WTC11 (cell line): ENCODE data around the gene ARPC5. TPM values are rescaled to one million over a fixed set of nuclear protein-coding genes. Genes with fewer than 3 reads are reported as not detected.

Experiments used
- ATAC-seq: fragments of 200-7000 bp; cut with Tn5 transposase; 2 replicates; pipeline ENCODE4 v1.10.0; 2021; ENCODE audit warnings: mild to moderate bottlenecking, moderate library complexity
- CTCF ChIA-PET: fragments of 300-600 bp; sonication (Branson Sonifier 250); formaldehyde crosslinking; loops from one replicate; lab custom pipeline; 2021; ENCODE audit warnings: antibody characterized with exemption; lab: Charles Lee
- POLR2A ChIA-PET: fragments of 350-600 bp; sonication (Branson Sonifier 250); formaldehyde crosslinking; loops from one replicate; lab custom pipeline; 2021; ENCODE audit warnings: antibody characterized with exemption; lab: Charles Lee
- DNase-seq: peaks from one replicate; pipeline ENCODE4 v3.0.0; 2021; ENCODE audit warnings: low spot score
- H3K27ac Mint-ChIP-seq: 2 replicates; pipeline ENCODE4 v1.8.0; 2021; ENCODE audit warnings: mixed read lengths
- H3K27me3 Mint-ChIP-seq: 2 replicates; pipeline ENCODE4 v1.8.0; 2021; ENCODE audit warnings: low read depth, mild to moderate bottlenecking, moderate library complexity, mixed read lengths
- H3K36me3 Mint-ChIP-seq: 2 replicates; pipeline ENCODE4 v1.8.0; 2021; ENCODE audit warnings: mixed read lengths
- H3K4me1 Mint-ChIP-seq: 2 replicates; pipeline ENCODE4 v1.8.0; 2022; ENCODE audit warnings: mixed read lengths
- H3K4me3 Mint-ChIP-seq: 2 replicates; pipeline ENCODE4 v1.8.0; 2021; ENCODE audit warnings: mild to moderate bottlenecking, moderate library complexity, mixed read lengths
- H3K9me3 Mint-ChIP-seq: 2 replicates; pipeline ENCODE4 v1.8.0; 2021; ENCODE audit warnings: mixed read lengths
- ERG ChIP-seq: fragments of 250-450 bp; sonication (Bioruptor Pico); IDR thresholded peaks from 2 replicates; pipeline ENCODE4 v1.8.0; 2021; ENCODE audit warnings: mild to moderate bottlenecking
- FOXP1 ChIP-seq: sonication (generic); formaldehyde crosslinking; IDR thresholded peaks from 2 replicates; pipeline ENCODE4 v1.8.0; 2022; ENCODE audit warnings: missing genetic modification reagents, mild to moderate bottlenecking, moderate library complexity, borderline replicate concordance
- HMGXB4 ChIP-seq: sonication (generic); formaldehyde crosslinking; IDR thresholded peaks from 2 replicates; pipeline ENCODE4 v1.8.1; 2023; ENCODE audit warnings: mild to moderate bottlenecking, moderate library complexity, missing genetic modification reagents
- JUN ChIP-seq: sonication (generic); formaldehyde crosslinking; IDR thresholded peaks from 2 replicates; pipeline ENCODE4 v1.8.0; 2023; ENCODE audit warnings: mild to moderate bottlenecking, missing genetic modification reagents
- KAT7 ChIP-seq: sonication (generic); formaldehyde crosslinking; IDR thresholded peaks from 2 replicates; pipeline ENCODE4 v1.8.1; 2023; ENCODE audit warnings: missing genetic modification reagents, mild to moderate bottlenecking, borderline replicate concordance
- MLX ChIP-seq: sonication (generic); formaldehyde crosslinking; IDR thresholded peaks from 2 replicates; pipeline ENCODE4 v1.8.1; 2023; ENCODE audit warnings: mild to moderate bottlenecking, missing genetic modification reagents, moderate library complexity
- NFE2L1 ChIP-seq: sonication (generic); formaldehyde crosslinking; IDR thresholded peaks from 2 replicates; pipeline ENCODE4 v1.8.1; 2023; ENCODE audit warnings: missing genetic modification reagents
- OVOL2 ChIP-seq: fragments of 250-450 bp; sonication (Bioruptor Pico); IDR thresholded peaks from 2 replicates; pipeline ENCODE4 v1.9.0; 2021; ENCODE audit warnings: mild to moderate bottlenecking, borderline replicate concordance
- PRRX2 ChIP-seq: fragments of 250-450 bp; sonication (Bioruptor Pico); IDR thresholded peaks from 2 replicates; pipeline ENCODE4 v1.8.0; 2021; ENCODE audit warnings: mild to moderate bottlenecking
- RELA ChIP-seq: sonication (generic); formaldehyde crosslinking; IDR thresholded peaks from 2 replicates; pipeline ENCODE4 v1.8.1; 2022; ENCODE audit warnings: missing genetic modification reagents, mild to moderate bottlenecking, borderline replicate concordance
- SOX15 ChIP-seq: fragments of 250-450 bp; sonication (Bioruptor Pico); IDR thresholded peaks from 2 replicates; pipeline ENCODE4 v1.9.0; 2021; ENCODE audit warnings: mild to moderate bottlenecking
- SP1 ChIP-seq: sonication (generic); formaldehyde crosslinking; conservative IDR thresholded peaks from 2 replicates; pipeline ENCODE4 v1.8.1; 2022; ENCODE audit warnings: missing genetic modification reagents
- ZNF396 ChIP-seq: fragments of 250-450 bp; sonication (Bioruptor Pico); IDR thresholded peaks from 2 replicates; pipeline ENCODE4 v1.8.0; 2021; ENCODE audit warnings: mild to moderate bottlenecking, moderate library complexity, borderline replicate concordance
- ZNF416 ChIP-seq: fragments of 250-450 bp; sonication (Bioruptor Pico); IDR thresholded peaks from 2 replicates; pipeline ENCODE4 v1.9.0; 2021; ENCODE audit warnings: mild to moderate bottlenecking, inconsistent platforms
- ZNF671 ChIP-seq: fragments of 250-450 bp; sonication (Bioruptor Pico); IDR thresholded peaks from 2 replicates; pipeline ENCODE4 v1.8.0; 2021; ENCODE audit warnings: mild to moderate bottlenecking
- total RNA-seq: library from RNA; stranded (reverse); gene quantifications from 3 replicates; pipeline ENCODE4 v1.2.3, GENCODE V29; 2021
- TF ChIP-seq, protein P1 (sequence below): sonication (generic); formaldehyde crosslinking; IDR thresholded peaks from 2 replicates; pipeline ENCODE4 v1.8.0; 2023; ENCODE audit warnings: missing genetic modification reagents
- TF ChIP-seq, protein P2 (sequence below): sonication (generic); formaldehyde crosslinking; IDR thresholded peaks from 2 replicates; pipeline ENCODE4 v1.8.1; 2022; ENCODE audit warnings: low read depth, missing genetic modification reagents, borderline replicate concordance
- TF ChIP-seq, protein P3 (sequence below): sonication (generic); formaldehyde crosslinking; IDR thresholded peaks from 2 replicates; pipeline ENCODE4 v1.8.1; 2022; ENCODE audit warnings: low read depth, mild to moderate bottlenecking, moderate library complexity, missing genetic modification reagents, borderline replicate concordance
- TF ChIP-seq, protein P4 (sequence below): fragments of 250-450 bp; sonication (Bioruptor Pico); IDR thresholded peaks from 2 replicates; pipeline ENCODE4 v1.9.0; 2021; ENCODE audit warnings: mild to moderate bottlenecking, borderline replicate concordance
- TF ChIP-seq, protein P5 (sequence below): fragments of 250-450 bp; sonication (Bioruptor Pico); IDR thresholded peaks from 2 replicates; pipeline ENCODE4 v1.9.0; 2021; ENCODE audit warnings: mild to moderate bottlenecking

ARPC5 gene
- total RNA-seq, 1 experiment from 2014 or later, result 51.7 TPM

GRCh38 chr1:183600634-183601033, 34.9 kb downstream of the ARPC5 start:
- H3K4me3 Mint-ChIP-seq, result no peak overlapping the region
- no peaks in the 10 kb centered on the region for H3K4me1 Mint-ChIP-seq
- CTCF ChIA-PET, result interaction anchor here (2.1 kb wide), 1 partner anchor 9 kb away, joined by 7 read pairs; no protein-coding TSS in a partner anchor
- H3K27me3 Mint-ChIP-seq, result no peaks in the 10 kb centered on the region; the same call in 1 of the 2 replicates
- H3K36me3 Mint-ChIP-seq, result no peaks in the 10 kb centered on the region
- no peaks in the 10 kb centered on the region for H3K9me3 Mint-ChIP-seq
- ATAC-seq (no peak), DNase-seq (no peak)
- TF ChIP-seq ZNF396 (CRISPR knock-in tag) (no peak), RELA (CRISPR knock-in tag) (no peak), HMGXB4 (CRISPR knock-in tag) (no peak), PRRX2 (no peak), KAT7 (CRISPR knock-in tag) (no peak), NFE2L1 (CRISPR knock-in tag) (no peak)
- TF ChIP-seq, protein P1, sequence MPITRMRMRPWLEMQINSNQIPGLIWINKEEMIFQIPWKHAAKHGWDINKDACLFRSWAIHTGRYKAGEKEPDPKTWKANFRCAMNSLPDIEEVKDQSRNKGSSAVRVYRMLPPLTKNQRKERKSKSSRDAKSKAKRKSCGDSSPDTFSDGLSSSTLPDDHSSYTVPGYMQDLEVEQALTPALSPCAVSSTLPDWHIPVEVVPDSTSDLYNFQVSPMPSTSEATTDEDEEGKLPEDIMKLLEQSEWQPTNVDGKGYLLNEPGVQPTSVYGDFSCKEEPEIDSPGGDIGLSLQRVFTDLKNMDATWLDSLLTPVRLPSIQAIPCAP (CRISPR knock-in tag), result no peak
- TF ChIP-seq, protein P2, sequence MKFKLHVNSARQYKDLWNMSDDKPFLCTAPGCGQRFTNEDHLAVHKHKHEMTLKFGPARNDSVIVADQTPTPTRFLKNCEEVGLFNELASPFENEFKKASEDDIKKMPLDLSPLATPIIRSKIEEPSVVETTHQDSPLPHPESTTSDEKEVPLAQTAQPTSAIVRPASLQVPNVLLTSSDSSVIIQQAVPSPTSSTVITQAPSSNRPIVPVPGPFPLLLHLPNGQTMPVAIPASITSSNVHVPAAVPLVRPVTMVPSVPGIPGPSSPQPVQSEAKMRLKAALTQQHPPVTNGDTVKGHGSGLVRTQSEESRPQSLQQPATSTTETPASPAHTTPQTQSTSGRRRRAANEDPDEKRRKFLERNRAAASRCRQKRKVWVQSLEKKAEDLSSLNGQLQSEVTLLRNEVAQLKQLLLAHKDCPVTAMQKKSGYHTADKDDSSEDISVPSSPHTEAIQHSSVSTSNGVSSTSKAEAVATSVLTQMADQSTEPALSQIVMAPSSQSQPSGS, result no peak
- TF ChIP-seq, all 79 proteins: peak for 0
- POLR2A ChIA-PET, result no interaction called here
- no peak overlapping the region for H3K27ac Mint-ChIP-seq

- no peak for DNase-seq
- Mint-ChIP-seq H3K9me3 (no peaks in the 10 kb centered on the region), H3K4me1 (no peaks in the 10 kb centered on the region), H3K4me3 (no peak overlapping the region), H3K27me3 (no peaks in the 10 kb centered on the region; the same call in 1 of the 2 replicates), H3K36me3 (no peaks in the 10 kb centered on the region), H3K27ac (no peak overlapping the region)
- TF ChIP-seq FOXP1 (CRISPR knock-in tag), result no peak
- ChIA-PET POLR2A (no interaction called here), CTCF (interaction anchor here (2.1 kb wide), 1 partner anchor 9 kb away, joined by 7 read pairs; no protein-coding TSS in a partner anchor)
- ATAC-seq, result no peak
Measured at GRCh38 chr1:183600136-183600535, 35.4 kb downstream of the ARPC5 start.

DNA sequence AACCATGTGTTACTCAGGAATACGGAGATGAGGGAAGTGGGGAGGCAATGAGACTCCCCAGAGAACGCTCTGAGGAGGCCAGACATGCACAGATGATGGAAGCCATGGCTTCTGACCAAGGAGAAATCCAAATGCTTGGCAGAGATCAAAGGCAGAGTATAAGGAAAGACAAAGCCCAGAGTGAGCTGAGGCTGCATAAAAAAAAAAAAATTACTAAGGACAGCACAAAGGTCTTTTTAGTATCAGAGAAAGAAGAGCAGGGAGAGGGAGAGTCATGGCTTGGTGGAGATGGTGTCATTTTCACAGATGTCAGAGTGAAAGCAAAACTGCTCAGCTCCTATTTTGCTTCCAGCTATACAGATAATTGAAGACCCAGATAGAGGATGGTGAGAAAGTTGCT, 37.2 kb downstream of the ARPC5 start:
- ChIA-PET POLR2A (no interaction called here), CTCF (interaction anchor here (0.7 kb wide), 1 partner anchor 31 kb away, joined by 4 read pairs; no protein-coding TSS in a partner anchor)
- DNase-seq, result no peak
- H3K36me3 Mint-ChIP-seq, result no peaks in the 10 kb centered on the region
- ATAC-seq, result no peak
- peaks cover 4% of the 10 kb centered on the region for H3K4me1 Mint-ChIP-seq
- H3K9me3 Mint-ChIP-seq, result no peaks in the 10 kb centered on the region
- no peaks in the 10 kb centered on the region for H3K27me3 Mint-ChIP-seq
- no peak overlapping the region for H3K4me3 Mint-ChIP-seq
- no peak overlapping the region for H3K27ac Mint-ChIP-seq
- TF ChIP-seq, protein P3, sequence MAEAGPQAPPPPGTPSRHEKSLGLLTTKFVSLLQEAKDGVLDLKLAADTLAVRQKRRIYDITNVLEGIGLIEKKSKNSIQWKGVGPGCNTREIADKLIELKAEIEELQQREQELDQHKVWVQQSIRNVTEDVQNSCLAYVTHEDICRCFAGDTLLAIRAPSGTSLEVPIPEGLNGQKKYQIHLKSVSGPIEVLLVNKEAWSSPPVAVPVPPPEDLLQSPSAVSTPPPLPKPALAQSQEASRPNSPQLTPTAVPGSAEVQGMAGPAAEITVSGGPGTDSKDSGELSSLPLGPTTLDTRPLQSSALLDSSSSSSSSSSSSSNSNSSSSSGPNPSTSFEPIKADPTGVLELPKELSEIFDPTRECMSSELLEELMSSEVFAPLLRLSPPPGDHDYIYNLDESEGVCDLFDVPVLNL (CRISPR knock-in tag), result no peak
- TF ChIP-seq OVOL2 (CRISPR knock-in tag), result no peak
- TF ChIP-seq, protein P4, sequence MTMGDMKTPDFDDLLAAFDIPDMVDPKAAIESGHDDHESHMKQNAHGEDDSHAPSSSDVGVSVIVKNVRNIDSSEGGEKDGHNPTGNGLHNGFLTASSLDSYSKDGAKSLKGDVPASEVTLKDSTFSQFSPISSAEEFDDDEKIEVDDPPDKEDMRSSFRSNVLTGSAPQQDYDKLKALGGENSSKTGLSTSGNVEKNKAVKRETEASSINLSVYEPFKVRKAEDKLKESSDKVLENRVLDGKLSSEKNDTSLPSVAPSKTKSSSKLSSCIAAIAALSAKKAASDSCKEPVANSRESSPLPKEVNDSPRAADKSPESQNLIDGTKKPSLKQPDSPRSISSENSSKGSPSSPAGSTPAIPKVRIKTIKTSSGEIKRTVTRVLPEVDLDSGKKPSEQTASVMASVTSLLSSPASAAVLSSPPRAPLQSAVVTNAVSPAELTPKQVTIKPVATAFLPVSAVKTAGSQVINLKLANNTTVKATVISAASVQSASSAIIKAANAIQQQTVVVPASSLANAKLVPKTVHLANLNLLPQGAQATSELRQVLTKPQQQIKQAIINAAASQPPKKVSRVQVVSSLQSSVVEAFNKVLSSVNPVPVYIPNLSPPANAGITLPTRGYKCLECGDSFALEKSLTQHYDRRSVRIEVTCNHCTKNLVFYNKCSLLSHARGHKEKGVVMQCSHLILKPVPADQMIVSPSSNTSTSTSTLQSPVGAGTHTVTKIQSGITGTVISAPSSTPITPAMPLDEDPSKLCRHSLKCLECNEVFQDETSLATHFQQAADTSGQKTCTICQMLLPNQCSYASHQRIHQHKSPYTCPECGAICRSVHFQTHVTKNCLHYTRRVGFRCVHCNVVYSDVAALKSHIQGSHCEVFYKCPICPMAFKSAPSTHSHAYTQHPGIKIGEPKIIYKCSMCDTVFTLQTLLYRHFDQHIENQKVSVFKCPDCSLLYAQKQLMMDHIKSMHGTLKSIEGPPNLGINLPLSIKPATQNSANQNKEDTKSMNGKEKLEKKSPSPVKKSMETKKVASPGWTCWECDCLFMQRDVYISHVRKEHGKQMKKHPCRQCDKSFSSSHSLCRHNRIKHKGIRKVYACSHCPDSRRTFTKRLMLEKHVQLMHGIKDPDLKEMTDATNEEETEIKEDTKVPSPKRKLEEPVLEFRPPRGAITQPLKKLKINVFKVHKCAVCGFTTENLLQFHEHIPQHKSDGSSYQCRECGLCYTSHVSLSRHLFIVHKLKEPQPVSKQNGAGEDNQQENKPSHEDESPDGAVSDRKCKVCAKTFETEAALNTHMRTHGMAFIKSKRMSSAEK (CRISPR knock-in tag), result no peak
- TF ChIP-seq SP1 (CRISPR knock-in tag), result no peak
- no peak for TF ChIP-seq MLX
- no peak for TF ChIP-seq JUN
- TF ChIP-seq, protein P5, sequence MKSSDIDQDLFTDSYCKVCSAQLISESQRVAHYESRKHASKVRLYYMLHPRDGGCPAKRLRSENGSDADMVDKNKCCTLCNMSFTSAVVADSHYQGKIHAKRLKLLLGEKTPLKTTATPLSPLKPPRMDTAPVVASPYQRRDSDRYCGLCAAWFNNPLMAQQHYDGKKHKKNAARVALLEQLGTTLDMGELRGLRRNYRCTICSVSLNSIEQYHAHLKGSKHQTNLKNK (CRISPR knock-in tag), result no peak
- TF ChIP-seq ZNF416, result no peak
- TF ChIP-seq ZNF671 (CRISPR knock-in tag), result no peak
- TF ChIP-seq SOX15 (CRISPR knock-in tag), result no peak
- no peak for TF ChIP-seq ERG (CRISPR knock-in tag)
